IPS DF 19.7 (cell line): ENCODE measurements around the gene C16orf87.
A peak's percentile ranks its signal among the peaks of the same experiment; 100 is the strongest.
"Not testable (repeated sequence)": the region's sequence is repeated elsewhere in the genome, so short reads cannot be mapped to it uniquely, and the experiment has no call there.

Experiments used
- DNase-seq: peaks from one replicate; pipeline ENCODE4 v3.0.0-alpha.2; 2013; ENCODE audit warnings: low read depth, low spot score

C16orf87 gene

GRCh38 chr16:46830902-46831647 is at the start of gene C16orf87:
C16orf87 (minus strand) TSS chr16:46831180; CDS start chr16:46831149, 31 bp downstream.
- peak; percentile 35 for DNase-seq

- no peak for DNase-seq
Measured at GRCh38 chr16:46875243-46875642, 44.3 kb upstream of the C16orf87 start.

- DNase-seq: no peak
Measured at GRCh38 chr16:46873201-46873600, 42.2 kb upstream of the C16orf87 start.

- DNase-seq: no peak
Measured at GRCh38 chr16:46871597-46871996, 40.6 kb upstream of the C16orf87 start.

- DNase-seq: not testable (repeated sequence)
Measured at GRCh38 chr16:46868891-46869290, 37.9 kb upstream of the C16orf87 start.

- not testable (repeated sequence) for DNase-seq
Measured at GRCh38 chr16:46867486-46867885, 36.5 kb upstream of the C16orf87 start.

- DNase-seq: no peak
Measured at GRCh38 chr16:46866286-46866685, 35.3 kb upstream of the C16orf87 start.

- no peak for DNase-seq
Measured at GRCh38 chr16:46862555-46863447, 31.8 kb upstream of the C16orf87 start.

GRCh38 chr16:46859719-46860152 is 28.8 kb upstream of the C16orf87 start:
- no peak for DNase-seq

- DNase-seq: no peak
Measured at GRCh38 chr16:46858151-46858550, 27.2 kb upstream of the C16orf87 start.

- DNase-seq: no peak
Measured at GRCh38 chr16:46857368-46857945, 26.5 kb upstream of the C16orf87 start.

GRCh38 chr16:46855389-46855788 is 24.4 kb upstream of the C16orf87 start:
- no peak for DNase-seq

GRCh38 chr16:46854846-46855245 is 23.9 kb upstream of the C16orf87 start:
- DNase-seq: no peak

- peak; percentile 74 for DNase-seq
Measured at GRCh38 chr16:46853713-46854443, 22.9 kb upstream of the C16orf87 start.

GRCh38 chr16:46852130-46852529 is 21.1 kb upstream of the C16orf87 start:
- no peak for DNase-seq

- DNase-seq: no peak
Measured at GRCh38 chr16:46850619-46851555, 19.9 kb upstream of the C16orf87 start.

GRCh38 chr16:46848768-46849764 is 18.1 kb upstream of the C16orf87 start:
- DNase-seq: no peak

- no peak for DNase-seq
Measured at GRCh38 chr16:46845952-46846351, 15.0 kb upstream of the C16orf87 start.

- DNase-seq: no peak
Measured at GRCh38 chr16:46844771-46845170, 13.8 kb upstream of the C16orf87 start.
